ENCODE measurements around the gene THUMPD3. TPM values are rescaled to one million over a fixed set of nuclear protein-coding genes. Genes with fewer than 3 reads are reported as not detected.

THUMPD3 gene
- total RNA-seq, 1 donor from 2014 or later, result 24.4 TPM

DNA sequence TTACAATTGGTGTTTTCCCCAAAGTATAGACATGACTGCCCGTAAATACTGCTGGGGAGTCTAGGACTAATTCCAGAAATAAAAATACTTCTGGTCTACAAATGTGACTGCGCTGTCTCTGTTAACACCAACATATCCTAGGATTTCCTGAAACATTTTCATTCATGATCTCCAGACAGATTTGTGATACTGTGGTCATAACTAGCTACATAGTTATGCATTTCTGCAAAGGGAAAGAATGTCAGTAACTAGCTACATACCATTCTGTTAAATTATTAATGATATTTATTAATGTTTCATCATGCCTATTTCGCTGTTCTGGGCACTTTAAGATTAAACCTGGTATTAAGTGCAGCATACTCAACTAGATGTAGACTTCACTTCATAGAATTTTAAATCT lies 67.9 kb downstream of the THUMPD3 start:
- Histone ChIP-seq H3K9me3 (no peaks in the 10 kb centered on the region), H3K36me3 (peaks cover 86 to 89% of the 10 kb centered on the region in 2 donors), H3K27ac (no peak overlapping the region), H3K4me3 (no peak overlapping the region), H3K4me1 (no peaks in the 10 kb centered on the region), H3K27me3 (no peaks in the 10 kb centered on the region)
- TF ChIP-seq, protein P1, sequence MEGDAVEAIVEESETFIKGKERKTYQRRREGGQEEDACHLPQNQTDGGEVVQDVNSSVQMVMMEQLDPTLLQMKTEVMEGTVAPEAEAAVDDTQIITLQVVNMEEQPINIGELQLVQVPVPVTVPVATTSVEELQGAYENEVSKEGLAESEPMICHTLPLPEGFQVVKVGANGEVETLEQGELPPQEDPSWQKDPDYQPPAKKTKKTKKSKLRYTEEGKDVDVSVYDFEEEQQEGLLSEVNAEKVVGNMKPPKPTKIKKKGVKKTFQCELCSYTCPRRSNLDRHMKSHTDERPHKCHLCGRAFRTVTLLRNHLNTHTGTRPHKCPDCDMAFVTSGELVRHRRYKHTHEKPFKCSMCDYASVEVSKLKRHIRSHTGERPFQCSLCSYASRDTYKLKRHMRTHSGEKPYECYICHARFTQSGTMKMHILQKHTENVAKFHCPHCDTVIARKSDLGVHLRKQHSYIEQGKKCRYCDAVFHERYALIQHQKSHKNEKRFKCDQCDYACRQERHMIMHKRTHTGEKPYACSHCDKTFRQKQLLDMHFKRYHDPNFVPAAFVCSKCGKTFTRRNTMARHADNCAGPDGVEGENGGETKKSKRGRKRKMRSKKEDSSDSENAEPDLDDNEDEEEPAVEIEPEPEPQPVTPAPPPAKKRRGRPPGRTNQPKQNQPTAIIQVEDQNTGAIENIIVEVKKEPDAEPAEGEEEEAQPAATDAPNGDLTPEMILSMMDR (IDR thresholded peaks at IDR 0.05), result no peak
- no peak for DNase-seq (ENCODE audit: low spot score in 2 of 2)
- intact Hi-C loops (cut with DNase I), result no loop called here

GRCh38 chr3:9433627-9434521 lies 71.0 kb downstream of the THUMPD3 start:
- Histone ChIP-seq H3K27me3 (no peaks in the 10 kb centered on the region), H3K4me1 (no peaks in the 10 kb centered on the region), H3K27ac (no peak overlapping the region), H3K9me3 (no peaks in the 10 kb centered on the region), H3K36me3 (peaks cover 90 to 99% of the 10 kb centered on the region in 2 donors), H3K4me3 (no peak overlapping the region)
- DNase-seq (ENCODE audit: low spot score in 2 of 2), result no peak
- intact Hi-C loops (cut with DNase I), result no loop called here
- TF ChIP-seq, protein P1 (IDR thresholded peaks at IDR 0.05), result no peak

- H3K9me3 ChIP-seq, result no peaks in the 10 kb centered on the region
- no peaks in the 10 kb centered on the region for H3K4me1 ChIP-seq
- H3K36me3 ChIP-seq, result peaks cover 82 to 93% of the 10 kb centered on the region in 2 donors
- H3K4me3 ChIP-seq, result no peak overlapping the region
- DNase-seq (ENCODE audit: low spot score in 2 of 2), result no peak
- H3K27ac ChIP-seq, result no peak overlapping the region
- H3K27me3 ChIP-seq, result no peaks in the 10 kb centered on the region
- TF ChIP-seq, protein P1 (IDR thresholded peaks at IDR 0.05), result no peak
- intact Hi-C loops (cut with DNase I), result no loop called here
These were observed 72.5 kb downstream of the THUMPD3 start for GRCh38 chr3:9435316-9435715.

Other genes with a start within 250 kb of the THUMPD3 start
- gene SRGAP3, start 113.4 kb upstream of the THUMPD3 start, total RNA-seq, result 1.6 TPM
- 239 TPM for gene SETD5, start 34.6 kb downstream of the THUMPD3 start, total RNA-seq
- not detected for gene LHFPL4, start 190.8 kb downstream of the THUMPD3 start, total RNA-seq

Measured in ascending aorta (tissue), 2 donors.